K562 treated with DMSO at 1 percent for 24 hours (cell line): ENCODE data around the gene KDM4C. TPM values are rescaled to one million over a fixed set of nuclear protein-coding genes. Genes with fewer than 3 reads are reported as not detected.

Source experiments
- total RNA-seq: library from RNA; unstranded; fragments of 300-600 nt; gene quantifications from 2 replicates; pipeline ENCODE4 v1.2.3, GENCODE V29; 2022; ENCODE audit warnings: low read depth; ENCODE audit not compliant: insufficient read depth

Gene KDM4C
- total RNA-seq: 9.5 and 9.6 TPM in 2 replicates

GRCh38 chr9:6757456-6758247, at the start of gene KDM4C:
TSS of gene KDM4C (plus strand) at chr9:6757973. CDS start at chr9:6792989, 35,016 bp downstream.

Other genes with a start within 250 kb of the KDM4C start
- gene GLDC, start 112.2 kb upstream of the KDM4C start, total RNA-seq: not detected in 2 replicates